T-helper 1 cell (primary cell): ENCODE results near the gene AMN.
"Not testable (repeated sequence)": the region's sequence is repeated elsewhere in the genome, so short reads cannot be mapped to it uniquely, and the experiment has no call there.

Source experiments
- DNase-seq, 5 donors: peaks; one replicate each; pipeline ENCODE4 v3.0.0-alpha.2; 2012 to 2020

AMN gene

GRCh38 chr14:102914474-102915291 is 7.8 kb upstream of the AMN start:
- no peak for DNase-seq

- no peak for DNase-seq
These were observed 7.0 kb upstream of the AMN start for GRCh38 chr14:102915292-102916110.

GRCh38 chr14:102916347-102917055 is 6.0 kb upstream of the AMN start:
- no peak for DNase-seq

GRCh38 chr14:102917056-102917385 is 5.4 kb upstream of the AMN start:
- DNase-seq = no peak

- peak in 3 of 5 donors; percentile 30 to 44 (median 43) for DNase-seq
These were observed 4.8 kb upstream of the AMN start for GRCh38 chr14:102917469-102918211.

GRCh38 chr14:102918438-102918837 is 4.0 kb upstream of the AMN start:
- DNase-seq = no peak

- no peak for DNase-seq
These were observed 2.0 kb upstream of the AMN start for GRCh38 chr14:102920273-102920997.

GRCh38 chr14:102920998-102921304 is 1.5 kb upstream of the AMN start:
- no peak for DNase-seq

- no peak for DNase-seq
These were observed 900 bp downstream of the AMN start for GRCh38 chr14:102923201-102923924.

- DNase-seq = no peak
These were observed 1.5 kb downstream of the AMN start for GRCh38 chr14:102923925-102924486.

- no peak for DNase-seq
These were observed 2.4 kb downstream of the AMN start for GRCh38 chr14:102924632-102925588.

GRCh38 chr14:102925646-102926045 is 3.2 kb downstream of the AMN start:
- DNase-seq = no peak

- no peak for DNase-seq
These were observed 3.6 kb downstream of the AMN start for GRCh38 chr14:102926104-102926503.

- DNase-seq = not testable (repeated sequence)
These were observed 4.4 kb downstream of the AMN start for GRCh38 chr14:102926840-102927239.

GRCh38 chr14:102927346-102927877 is 4.9 kb downstream of the AMN start:
- DNase-seq = no peak

GRCh38 chr14:102927878-102928411 is 5.5 kb downstream of the AMN start:
- no peak for DNase-seq

- DNase-seq = peak; percentile 64 to 75 (median 70)
These were observed 6.2 kb downstream of the AMN start for GRCh38 chr14:102928412-102929240.
